ENCODE data around the gene PPM1J. TPM values are rescaled to one million over a fixed set of nuclear protein-coding genes. Genes with fewer than 3 reads are reported as not detected.

Gene PPM1J
- total and polyA plus RNA-seq, 2 donors from 2014 or later, result 2.0 to 3.4 TPM

DNA sequence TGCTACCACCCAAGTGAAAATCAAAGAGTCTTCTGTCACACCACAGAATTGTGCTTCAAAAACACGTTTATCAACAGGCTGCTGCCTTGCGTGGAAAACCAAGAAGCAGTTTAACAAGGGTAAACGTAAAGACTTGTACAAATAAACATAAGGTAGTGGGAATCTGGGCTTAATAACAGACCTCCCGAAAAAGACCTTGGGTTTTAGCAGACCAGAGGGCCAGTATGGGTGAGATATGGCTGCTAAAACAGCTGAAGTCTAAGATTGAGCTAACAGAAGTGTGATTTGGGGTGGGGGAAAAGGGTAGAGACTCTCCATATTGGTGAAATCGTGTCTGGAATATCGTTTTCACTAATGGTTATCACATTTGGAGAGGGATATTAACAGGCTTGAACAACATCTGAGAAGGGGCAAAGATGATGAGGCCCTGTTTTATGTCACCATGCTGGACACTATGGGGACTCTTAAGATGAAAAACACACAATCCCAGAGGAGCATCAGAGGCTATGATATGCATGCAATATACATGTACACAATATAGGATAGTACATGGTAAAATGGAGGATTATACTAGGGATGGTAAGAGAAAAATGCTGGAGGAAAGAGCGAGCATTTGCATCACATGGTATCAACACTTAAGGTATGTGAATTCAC, 39.3 kb downstream of the PPM1J start:
- Histone ChIP-seq H3K9ac (ENCODE audit: low read length in 3 of 3) (peak overlapping the region; percentile 42 to 83 (median 42)), H3K4me1 (ENCODE audit: control insufficient read depth in 2 of 3, insufficient read depth in 2 of 3, low read depth in 1 of 3, low read length in 3 of 3) (peaks cover 9 to 16% (median 9%) of the 10 kb centered on the region in 3 donors), H3K4me3 (ENCODE audit: low read length in 3 of 3) (peak overlapping the region; percentile 62 to 87 (median 70)), H3K36me3 (ENCODE audit: control insufficient read depth in 2 of 3, insufficient read depth in 3 of 3, low read length in 3 of 3) (peaks cover 0 to 6% (median 0%) of the 10 kb centered on the region in 3 donors), H3K27me3 (ENCODE audit: control insufficient read depth, insufficient read depth, low read length) (no peaks in the 10 kb centered on the region), H3K9me3 (ENCODE audit: control insufficient read depth in 2 of 3, insufficient read depth in 1 of 3, low read length in 3 of 3) (no peaks in the 10 kb centered on the region), H3K27ac (ENCODE audit: low read depth in 2 of 2, low read length in 2 of 2) (peak overlapping the region; percentile 91 to 96)
- intact Hi-C loops (cut with DNase I), result no loop called here
- DNase-seq (no peak), FAIRE-seq (no peak)
- TF ChIP-seq, protein P1, sequence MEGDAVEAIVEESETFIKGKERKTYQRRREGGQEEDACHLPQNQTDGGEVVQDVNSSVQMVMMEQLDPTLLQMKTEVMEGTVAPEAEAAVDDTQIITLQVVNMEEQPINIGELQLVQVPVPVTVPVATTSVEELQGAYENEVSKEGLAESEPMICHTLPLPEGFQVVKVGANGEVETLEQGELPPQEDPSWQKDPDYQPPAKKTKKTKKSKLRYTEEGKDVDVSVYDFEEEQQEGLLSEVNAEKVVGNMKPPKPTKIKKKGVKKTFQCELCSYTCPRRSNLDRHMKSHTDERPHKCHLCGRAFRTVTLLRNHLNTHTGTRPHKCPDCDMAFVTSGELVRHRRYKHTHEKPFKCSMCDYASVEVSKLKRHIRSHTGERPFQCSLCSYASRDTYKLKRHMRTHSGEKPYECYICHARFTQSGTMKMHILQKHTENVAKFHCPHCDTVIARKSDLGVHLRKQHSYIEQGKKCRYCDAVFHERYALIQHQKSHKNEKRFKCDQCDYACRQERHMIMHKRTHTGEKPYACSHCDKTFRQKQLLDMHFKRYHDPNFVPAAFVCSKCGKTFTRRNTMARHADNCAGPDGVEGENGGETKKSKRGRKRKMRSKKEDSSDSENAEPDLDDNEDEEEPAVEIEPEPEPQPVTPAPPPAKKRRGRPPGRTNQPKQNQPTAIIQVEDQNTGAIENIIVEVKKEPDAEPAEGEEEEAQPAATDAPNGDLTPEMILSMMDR (IDR thresholded peaks at IDR 0.05; ENCODE audit: borderline replicate concordance, extremely low read depth, insufficient read depth), result no peak

DNA sequence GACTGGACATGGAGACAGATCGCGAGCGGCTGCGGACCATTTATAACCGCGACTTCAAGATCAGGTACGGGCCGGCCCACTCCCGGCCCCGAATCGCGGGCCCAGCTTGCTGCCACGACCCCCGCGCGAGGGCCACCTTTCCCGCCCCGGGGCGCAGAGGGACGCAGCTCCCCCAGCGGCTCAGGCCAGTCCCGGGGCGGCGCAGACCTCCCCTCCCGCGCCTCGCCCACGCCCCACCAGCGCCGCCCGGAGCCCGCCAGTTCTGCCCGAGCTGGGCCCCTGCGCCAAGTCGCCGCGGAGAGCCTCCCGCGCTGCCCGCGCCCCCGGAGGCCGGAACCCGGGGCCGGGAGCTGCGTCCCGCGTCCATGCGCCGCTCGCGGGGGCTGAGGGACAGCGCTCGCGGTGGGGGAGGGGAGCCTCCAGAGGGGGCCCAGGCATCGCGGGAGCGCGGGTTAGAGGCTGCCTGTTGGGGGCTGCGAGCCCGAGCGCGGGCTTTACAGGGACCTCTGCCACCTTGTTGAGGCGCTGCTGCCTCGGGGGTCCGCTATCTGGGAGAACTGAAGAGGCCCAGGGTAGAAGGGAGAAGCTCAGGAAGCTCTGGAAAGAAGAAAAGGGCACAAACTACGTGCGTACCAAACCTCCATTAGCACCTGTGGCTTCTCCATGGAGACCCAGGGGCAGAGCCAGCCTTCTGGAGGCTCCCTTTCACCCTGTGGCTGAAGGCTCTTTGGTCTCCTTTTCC, 40.0 kb downstream of the PPM1J start:
- Histone ChIP-seq H3K4me3 (ENCODE audit: low read length in 3 of 3) (peak overlapping the region; percentile 83 to 98 (median 87)), H3K9me3 (ENCODE audit: control insufficient read depth in 2 of 3, insufficient read depth in 1 of 3, low read length in 3 of 3) (no peaks in the 10 kb centered on the region), H3K36me3 (ENCODE audit: control insufficient read depth in 2 of 3, insufficient read depth in 3 of 3, low read length in 3 of 3) (peaks cover 0 to 8% (median 0%) of the 10 kb centered on the region in 3 donors), H3K9ac (ENCODE audit: low read length in 3 of 3) (peak overlapping the region; percentile 42 to 87 (median 86)), H3K27ac (ENCODE audit: low read depth in 2 of 2, low read length in 2 of 2) (peak overlapping the region; percentile 91 to 96), H3K27me3 (ENCODE audit: control insufficient read depth, insufficient read depth, low read length) (no peaks in the 10 kb centered on the region), H3K4me1 (ENCODE audit: control insufficient read depth in 2 of 3, insufficient read depth in 2 of 3, low read depth in 1 of 3, low read length in 3 of 3) (peaks cover 9 to 16% (median 9%) of the 10 kb centered on the region in 3 donors)
- intact Hi-C loops (cut with DNase I), result no loop called here
- peak; percentile 75 to 90 (median 84) for DNase-seq
- TF ChIP-seq, protein P1 (IDR thresholded peaks at IDR 0.05; ENCODE audit: borderline replicate concordance, extremely low read depth, insufficient read depth), result no peak
- FAIRE-seq, result no peak

- Histone ChIP-seq H3K4me3 (ENCODE audit: low read length in 3 of 3) (peak within 1 kb of the TSS; percentile 83 to 98 (median 87)), H3K4me1 (ENCODE audit: control insufficient read depth in 2 of 3, insufficient read depth in 2 of 3, low read depth in 1 of 3, low read length in 3 of 3) (peaks cover 9 to 16% (median 9%) of the 10 kb centered on the region in 3 donors), H3K9ac (ENCODE audit: low read length in 3 of 3) (peak within 1 kb of the TSS; percentile 86 to 88 (median 87)), H3K27ac (ENCODE audit: low read depth in 2 of 2, low read length in 2 of 2) (peak within 1 kb of the TSS; percentile 91 to 96), H3K36me3 (ENCODE audit: control insufficient read depth in 2 of 3, insufficient read depth in 3 of 3, low read length in 3 of 3) (peaks cover 0 to 14% (median 6%) of the 10 kb centered on the region in 3 donors), H3K9me3 (ENCODE audit: control insufficient read depth in 2 of 3, insufficient read depth in 1 of 3, low read length in 3 of 3) (no peaks in the 10 kb centered on the region), H3K27me3 (ENCODE audit: control insufficient read depth, insufficient read depth, low read length) (no peaks in the 10 kb centered on the region)
- intact Hi-C loops (cut with DNase I), result no loop called here
- TF ChIP-seq, protein P1 (IDR thresholded peaks at IDR 0.05; ENCODE audit: borderline replicate concordance, extremely low read depth, insufficient read depth), result no peak
- peak; percentile 75 to 92 (median 87) for DNase-seq
- no peak for FAIRE-seq
Measured at GRCh38 chr1:112674440-112674985, 40.6 kb downstream of the PPM1J start, which contains the start of gene MOV10. Gene MOV10 (plus strand): TSS chr1:112674659. CDS start chr1:112674913, 254 bp downstream.

Measured in kidney (tissue), 14 donors.